ENCODE measurements around the gene DTL.

Gene DTL

GRCh38 chr1:212091438-212092121 is 56.0 kb downstream of the DTL start:
- DNase-seq, result no peak

- no peak for DNase-seq
Measured at GRCh38 chr1:212097360-212097759, 61.8 kb downstream of the DTL start.

GRCh38 chr1:212098310-212098709 is 62.8 kb downstream of the DTL start:
- no peak for DNase-seq

- no peak for DNase-seq
Measured at GRCh38 chr1:212098771-212099170, 63.2 kb downstream of the DTL start.

GRCh38 chr1:212101251-212101650 is 65.7 kb downstream of the DTL start:
- DNase-seq, result no peak

GRCh38 chr1:212101735-212102134 is 66.2 kb downstream of the DTL start:
- no peak for DNase-seq

- DNase-seq, result no peak
Measured at GRCh38 chr1:212104586-212105325, 69.2 kb downstream of the DTL start.

- DNase-seq, result no peak
Measured at GRCh38 chr1:212106286-212106792, 70.8 kb downstream of the DTL start.

GRCh38 chr1:212107481-212107880 is 71.9 kb downstream of the DTL start:
- DNase-seq, result no peak

GRCh38 chr1:212108187-212108586 is 72.6 kb downstream of the DTL start:
- no peak for DNase-seq

GRCh38 chr1:212108981-212109380 is 73.4 kb downstream of the DTL start:
- no peak for DNase-seq

GRCh38 chr1:212109728-212110127 is 74.2 kb downstream of the DTL start:
- DNase-seq, result no peak

- peak; percentile 42 for DNase-seq
Measured at GRCh38 chr1:212110617-212111016, 75.1 kb downstream of the DTL start.

- no peak for DNase-seq
Measured at GRCh38 chr1:212111536-212111935, 76.0 kb downstream of the DTL start.

GRCh38 chr1:212113706-212114105 is 78.2 kb downstream of the DTL start:
- no peak for DNase-seq

GRCh38 chr1:212118167-212118871 is 82.8 kb downstream of the DTL start:
- peak; percentile 23 for DNase-seq

- no peak for DNase-seq
Measured at GRCh38 chr1:212118872-212119260, 83.3 kb downstream of the DTL start.

- no peak for DNase-seq
Measured at GRCh38 chr1:212119397-212119837, 83.9 kb downstream of the DTL start.

- no peak for DNase-seq
Measured at GRCh38 chr1:212119863-212120262, 84.3 kb downstream of the DTL start.

- no peak for DNase-seq
Measured at GRCh38 chr1:212121779-212122178, 86.2 kb downstream of the DTL start.

GRCh38 chr1:212124690-212125582 is 89.4 kb downstream of the DTL start:
- peak; percentile 19 for DNase-seq

GRCh38 chr1:212125654-212126053 is 90.1 kb downstream of the DTL start:
- DNase-seq, result no peak

- DNase-seq, result no peak
Measured at GRCh38 chr1:212127221-212127620, 91.7 kb downstream of the DTL start.
